ENCODE results near the gene CHMP6.

- no peak for TF ChIP-seq CTCF (IDR thresholded peaks at IDR 0.05)
- no peak for TF ChIP-seq POLR2A (IDR thresholded peaks at IDR 0.05)
These were observed 52.8 kb downstream of the CHMP6 start for GRCh38 chr17:81044428-81044763.

Data from tibial nerve (tissue), 3 donors.